ENCODE measurements around the gene SEMA5B.

SEMA5B gene

DNA sequence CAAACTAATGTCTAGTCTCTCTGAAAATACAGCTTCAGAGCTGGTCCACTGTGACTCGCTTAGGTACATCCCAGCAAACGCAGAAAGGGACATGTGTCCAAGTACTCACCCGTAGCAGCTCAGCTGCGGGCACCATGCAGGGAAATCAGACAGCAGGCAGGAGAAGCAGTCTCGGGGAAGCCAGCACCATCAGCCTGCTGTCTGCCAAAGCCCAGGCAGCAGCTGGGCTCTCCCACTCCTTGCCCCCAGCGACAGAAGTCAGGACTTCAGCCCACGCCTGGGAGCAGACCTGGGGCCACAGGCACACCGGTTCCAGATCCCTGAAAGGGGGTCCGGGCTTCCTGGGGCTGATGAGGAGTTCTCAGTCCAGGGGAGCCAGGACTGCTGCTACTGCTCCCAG is 34.9 kb downstream of the SEMA5B start:
- no peak for DNase-seq

DNA sequence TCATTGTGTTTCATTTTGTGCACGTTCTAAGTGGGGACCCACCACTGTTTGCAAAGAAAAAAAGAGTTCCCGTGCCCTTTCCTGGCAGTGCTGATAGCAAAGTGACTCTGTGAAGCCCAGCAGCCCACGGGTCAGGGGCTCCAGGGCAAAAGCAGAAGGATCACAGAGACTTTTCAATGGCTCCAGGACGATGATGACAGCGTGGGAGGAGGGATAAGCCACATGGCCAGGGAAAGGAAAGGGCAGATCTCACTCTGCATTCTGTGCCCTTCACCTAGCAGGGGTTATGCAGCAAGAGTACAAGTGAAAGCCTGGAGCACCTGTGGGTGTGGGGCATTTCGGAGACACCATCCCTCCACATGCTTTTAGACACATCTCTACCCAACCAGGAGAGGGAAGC is 35.4 kb downstream of the SEMA5B start:
- DNase-seq = no peak

DNA sequence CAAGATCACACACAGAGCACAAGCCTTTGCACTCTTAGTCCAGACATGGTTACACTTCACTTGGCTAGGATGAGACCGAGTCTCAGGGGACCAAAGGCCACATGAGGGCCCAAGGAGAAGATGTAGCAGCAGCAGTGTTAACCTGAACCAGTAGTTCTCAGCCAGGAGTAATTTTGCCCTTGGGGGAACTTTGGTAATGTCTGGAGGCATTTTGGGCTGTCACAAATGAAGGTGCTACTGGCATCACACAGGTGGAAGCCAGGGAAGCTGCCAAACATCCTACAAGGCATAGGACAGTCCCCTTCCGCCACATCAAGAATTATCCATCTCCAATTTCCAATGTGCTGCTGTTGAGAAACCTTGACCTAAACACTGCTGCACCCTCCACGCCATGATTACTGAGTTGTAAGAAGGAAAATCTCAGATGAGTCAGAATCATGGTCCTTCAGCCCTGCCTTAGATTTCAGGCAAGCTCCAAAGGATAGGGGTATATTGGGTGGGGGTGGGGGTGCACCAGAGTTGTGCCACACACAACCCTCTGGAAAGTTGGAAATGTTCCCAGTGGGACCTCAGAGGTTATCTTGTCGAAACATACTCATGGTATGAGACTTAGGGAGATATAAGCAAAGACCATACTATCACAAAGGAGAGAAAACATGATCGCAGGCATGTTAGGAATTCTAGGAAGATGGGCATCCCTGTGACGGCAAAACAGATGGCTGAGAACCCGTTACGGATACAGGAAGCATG is 36.2 kb downstream of the SEMA5B start:
- no peak for DNase-seq

- DNase-seq = no peak
These were observed 37.5 kb downstream of the SEMA5B start for GRCh38 chr3:122989856-122990575.

DNA sequence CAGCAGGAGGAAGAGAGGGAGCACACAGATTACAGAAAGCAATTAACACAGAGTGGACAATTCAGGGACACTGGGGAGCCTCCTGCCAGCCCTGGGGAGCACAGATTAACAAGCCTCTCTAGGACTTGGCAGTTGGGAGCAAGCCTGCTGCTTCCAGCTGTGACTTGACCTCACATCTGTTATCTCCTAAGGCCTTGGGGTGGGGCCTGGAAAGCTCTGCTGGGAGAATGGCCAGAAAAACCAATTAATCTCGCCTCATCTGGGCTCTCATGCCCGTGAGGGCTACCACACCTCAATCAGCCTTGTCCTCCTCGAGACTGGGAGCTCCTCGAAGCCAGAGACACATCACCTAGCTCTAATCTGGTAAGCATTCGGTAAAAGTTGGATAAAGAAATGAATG is 39.1 kb downstream of the SEMA5B start:
- DNase-seq = no peak

DNA sequence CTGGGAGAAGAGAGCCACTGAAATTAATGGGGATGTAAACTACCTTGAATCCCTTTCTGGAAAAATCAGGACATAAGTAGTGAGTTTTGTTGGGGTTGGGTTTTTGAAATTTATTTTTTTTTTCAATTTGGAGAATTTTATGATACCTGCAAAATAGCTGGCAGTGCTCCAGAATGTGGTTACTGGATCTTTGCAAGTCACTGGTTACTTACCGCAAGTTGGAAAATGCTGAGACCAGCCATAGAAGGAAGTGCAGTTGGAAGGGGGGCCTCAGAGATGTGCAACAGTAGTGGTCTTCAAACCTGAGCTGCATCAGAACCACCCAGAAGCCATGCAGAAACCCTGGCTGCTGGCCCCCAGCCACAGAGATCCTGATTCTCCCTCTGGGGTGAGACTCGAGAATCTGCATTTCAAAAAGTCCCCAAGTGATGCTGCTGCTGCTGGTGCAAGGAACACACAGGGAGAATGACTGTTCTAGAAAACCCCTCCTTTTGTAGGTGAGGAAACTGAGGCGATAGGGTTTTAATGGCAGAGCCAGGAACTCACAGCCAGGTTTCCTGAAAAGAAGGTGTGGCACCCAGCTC is 39.7 kb downstream of the SEMA5B start:
- no peak for DNase-seq

GRCh38 chr3:122987231-122987630 is 40.3 kb downstream of the SEMA5B start:
- DNase-seq = no peak

- DNase-seq = no peak
These were observed 40.8 kb downstream of the SEMA5B start for GRCh38 chr3:122986693-122987179.

- DNase-seq = no peak
These were observed 42.0 kb downstream of the SEMA5B start for GRCh38 chr3:122985539-122985938.

DNA sequence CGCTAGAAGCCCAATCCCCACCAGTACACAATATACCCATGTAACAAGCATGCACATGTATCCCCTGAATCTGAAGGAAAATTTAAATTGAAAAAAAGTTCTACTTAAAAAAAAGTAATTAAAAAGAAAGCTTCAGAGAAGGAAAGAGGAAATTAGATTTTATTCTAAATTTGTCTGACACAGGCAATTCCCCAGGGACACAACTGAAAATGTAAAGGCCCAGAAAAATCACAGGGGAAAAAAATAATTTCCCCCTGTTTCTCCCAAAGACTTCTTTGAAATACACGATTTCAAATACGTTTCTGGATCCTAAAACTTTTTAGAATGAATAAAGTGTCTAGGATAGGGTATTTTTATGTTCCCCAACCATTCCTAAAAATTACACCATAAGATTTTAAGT is 42.9 kb downstream of the SEMA5B start:
- no peak for DNase-seq

DNA sequence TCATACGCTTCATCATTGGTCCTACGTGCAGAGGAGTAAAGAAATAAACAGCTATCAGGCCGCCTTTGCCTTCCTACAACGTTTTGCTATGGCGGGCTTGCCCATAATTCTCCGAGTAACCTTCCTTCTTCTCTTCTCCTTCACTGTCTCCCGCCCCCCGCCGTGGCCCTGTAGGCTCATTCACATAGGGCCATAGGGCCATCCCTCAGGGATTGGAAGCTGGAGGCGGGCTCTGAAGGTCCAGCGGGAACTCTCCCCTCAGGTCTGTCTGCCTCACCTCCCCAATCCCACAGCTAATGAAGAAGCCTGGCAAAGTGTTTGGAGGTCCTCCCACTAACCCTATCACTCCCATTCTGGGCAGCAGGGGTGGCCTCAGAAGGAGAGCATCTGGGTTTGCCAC is 43.6 kb downstream of the SEMA5B start:
- DNase-seq = no peak

DNA sequence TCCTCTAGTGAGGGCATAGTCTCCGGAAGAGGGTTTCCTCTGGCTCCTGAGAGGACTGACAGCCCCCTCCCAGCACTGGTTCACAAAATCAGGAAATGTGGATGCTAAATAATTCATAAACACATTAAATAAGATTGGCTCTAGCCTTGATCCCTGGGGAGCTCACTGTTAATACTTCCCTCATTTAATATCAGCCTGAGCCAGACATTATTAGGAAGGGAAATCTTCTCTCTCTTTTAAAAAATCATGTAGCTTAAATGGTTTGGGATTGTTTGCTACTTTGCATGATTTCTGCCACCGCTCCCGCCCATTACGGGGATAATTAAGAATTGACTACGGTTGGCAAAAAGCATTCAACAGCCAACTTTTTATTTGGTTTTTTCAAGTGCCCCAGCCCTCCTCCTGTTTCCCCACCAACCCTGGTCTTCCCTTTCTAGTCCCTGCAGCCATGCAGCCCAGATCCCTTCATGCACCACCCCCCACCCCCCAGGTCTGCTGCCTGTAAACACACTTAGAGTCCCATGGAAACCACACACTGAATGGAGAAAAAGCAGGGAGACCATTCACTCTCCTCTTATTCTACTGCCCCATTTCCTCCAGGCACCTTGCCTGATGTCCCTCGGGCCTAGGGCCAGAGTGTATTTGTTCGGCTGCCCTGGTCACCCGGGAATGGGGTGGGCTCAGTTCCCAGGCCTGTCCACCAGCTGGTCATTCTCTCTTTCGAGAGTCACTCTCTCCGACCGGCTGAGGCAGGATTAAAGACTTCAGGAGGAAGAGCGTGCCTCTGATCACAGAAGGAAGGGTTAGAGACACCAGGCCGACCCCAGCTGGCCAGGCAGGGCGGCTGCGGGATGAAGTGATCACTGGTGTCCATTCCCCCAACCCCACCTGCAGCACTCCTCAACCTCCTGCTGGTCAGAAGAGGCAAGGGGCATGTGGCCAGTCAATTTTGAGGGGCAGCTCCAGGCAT is 45.1 kb downstream of the SEMA5B start:
- peak in 10 of 14 donors; percentile 8 to 83 (median 60) for DNase-seq

DNA sequence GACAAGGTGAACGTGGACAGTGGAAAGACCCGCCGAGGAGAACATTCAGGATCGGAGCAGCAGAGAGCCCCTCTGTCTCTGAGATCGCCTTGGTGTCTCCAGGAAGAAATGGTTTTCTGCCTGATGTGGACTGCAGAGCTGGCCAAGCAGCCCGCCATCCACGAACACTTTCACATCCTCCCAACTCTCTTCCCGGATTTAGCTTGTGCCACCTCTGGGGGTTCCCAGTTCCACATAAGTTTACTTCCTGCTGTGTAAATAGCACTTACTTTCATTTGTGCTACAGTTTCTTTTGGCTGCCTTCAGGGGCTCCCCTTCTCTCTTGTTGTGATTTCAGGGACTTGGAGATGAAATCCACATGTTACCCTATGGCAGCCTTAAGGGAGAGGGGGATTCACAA is 48.4 kb downstream of the SEMA5B start:
- no peak for DNase-seq

DNA sequence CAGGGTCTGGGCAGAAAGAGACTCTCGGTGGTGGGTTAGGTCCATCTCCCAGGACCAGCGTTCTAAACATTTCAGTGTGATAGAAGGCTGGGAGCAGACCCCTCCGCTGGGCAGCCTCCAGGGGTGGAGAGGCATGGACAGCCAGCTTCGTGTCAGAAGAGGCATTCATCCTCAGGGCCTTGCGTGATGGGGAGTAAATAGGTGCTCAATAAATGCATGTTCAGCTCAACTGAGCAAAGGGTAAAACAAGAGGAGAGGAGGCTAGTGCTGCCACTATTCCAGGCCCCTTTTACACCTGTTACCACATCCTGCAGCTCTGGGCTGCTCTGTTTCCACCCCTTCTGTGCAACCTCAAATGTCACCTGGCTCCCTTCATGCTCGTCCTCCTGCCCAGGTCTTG is 49.0 kb downstream of the SEMA5B start:
- DNase-seq = no peak

DNA sequence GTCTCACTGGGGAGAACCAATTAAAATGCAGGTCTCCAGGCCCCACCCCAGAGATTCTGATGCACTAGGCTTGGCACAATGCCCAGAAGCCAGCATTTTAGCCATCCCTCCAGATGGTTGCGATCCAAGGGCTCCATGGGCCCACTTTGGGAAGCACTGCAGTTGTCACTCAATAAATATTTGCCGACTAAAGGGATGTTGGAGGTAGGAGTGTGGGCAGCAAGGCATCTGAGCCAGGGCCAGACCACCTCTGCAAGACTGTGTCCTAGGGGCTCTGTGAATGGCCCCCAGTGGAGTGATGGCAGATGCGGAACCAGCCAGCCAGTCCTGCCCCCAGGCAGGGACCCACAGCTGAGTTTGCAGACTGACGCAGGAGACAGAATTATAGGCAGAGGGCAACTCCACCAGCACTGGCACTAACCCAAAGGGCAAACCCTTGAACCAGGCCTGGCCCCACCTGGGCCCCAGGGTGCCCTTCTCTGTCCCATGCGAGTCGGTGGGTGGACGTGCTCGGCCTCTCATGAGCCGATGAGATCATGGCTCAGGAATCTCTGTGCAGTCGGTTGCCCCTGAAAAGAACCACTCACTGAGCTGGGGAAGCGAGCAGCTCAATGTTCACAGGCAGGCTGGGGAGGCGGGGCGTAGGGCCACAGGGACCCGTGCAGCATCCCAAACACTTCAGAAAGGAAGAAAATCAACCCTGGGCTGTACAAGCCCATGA is 49.7 kb downstream of the SEMA5B start:
- DNase-seq = peak in 7 of 14 donors; percentile 5 to 61 (median 18)

DNA sequence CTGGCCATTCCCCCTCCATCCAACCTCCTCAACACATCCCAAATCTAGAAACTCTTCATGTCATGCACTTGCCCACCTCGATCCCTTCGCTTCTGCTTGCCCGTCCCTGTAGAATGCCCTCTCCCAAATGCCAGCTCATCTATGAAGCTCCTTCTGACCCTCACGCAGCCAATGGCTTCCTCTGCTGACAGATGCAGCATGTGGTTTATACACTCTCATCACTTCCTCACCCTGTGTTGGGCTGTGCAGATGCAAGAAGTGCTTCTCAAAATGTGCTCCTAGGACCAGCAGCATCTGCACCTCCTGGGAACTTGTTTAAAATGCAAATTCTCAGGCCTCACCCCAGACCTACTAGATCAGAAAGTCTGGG is 51.7 kb downstream of the SEMA5B start:
- no peak for DNase-seq

- peak in 1 of 14 donors; percentile 26 for DNase-seq
These were observed 52.2 kb downstream of the SEMA5B start for GRCh38 chr3:122975163-122975923.

DNA sequence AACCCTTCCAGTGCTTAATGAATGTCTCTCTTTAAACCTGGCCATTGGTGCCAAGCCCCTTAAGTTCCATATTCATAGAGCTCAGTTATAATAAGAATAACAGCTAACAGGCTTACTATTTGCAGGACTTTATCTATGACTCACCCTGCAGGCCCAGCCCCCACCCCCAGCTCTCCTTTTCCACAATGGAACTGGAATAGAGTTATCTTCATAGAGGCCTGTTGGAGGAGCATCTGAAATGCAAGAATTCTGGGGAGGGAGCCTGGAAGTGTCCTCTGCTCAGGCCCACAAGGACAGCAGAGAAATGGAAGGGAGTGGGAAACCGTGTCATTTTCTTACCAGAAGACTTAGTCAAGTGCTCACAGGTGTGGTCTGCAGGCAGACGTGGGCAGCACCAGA is 52.8 kb downstream of the SEMA5B start:
- no peak for DNase-seq

DNA sequence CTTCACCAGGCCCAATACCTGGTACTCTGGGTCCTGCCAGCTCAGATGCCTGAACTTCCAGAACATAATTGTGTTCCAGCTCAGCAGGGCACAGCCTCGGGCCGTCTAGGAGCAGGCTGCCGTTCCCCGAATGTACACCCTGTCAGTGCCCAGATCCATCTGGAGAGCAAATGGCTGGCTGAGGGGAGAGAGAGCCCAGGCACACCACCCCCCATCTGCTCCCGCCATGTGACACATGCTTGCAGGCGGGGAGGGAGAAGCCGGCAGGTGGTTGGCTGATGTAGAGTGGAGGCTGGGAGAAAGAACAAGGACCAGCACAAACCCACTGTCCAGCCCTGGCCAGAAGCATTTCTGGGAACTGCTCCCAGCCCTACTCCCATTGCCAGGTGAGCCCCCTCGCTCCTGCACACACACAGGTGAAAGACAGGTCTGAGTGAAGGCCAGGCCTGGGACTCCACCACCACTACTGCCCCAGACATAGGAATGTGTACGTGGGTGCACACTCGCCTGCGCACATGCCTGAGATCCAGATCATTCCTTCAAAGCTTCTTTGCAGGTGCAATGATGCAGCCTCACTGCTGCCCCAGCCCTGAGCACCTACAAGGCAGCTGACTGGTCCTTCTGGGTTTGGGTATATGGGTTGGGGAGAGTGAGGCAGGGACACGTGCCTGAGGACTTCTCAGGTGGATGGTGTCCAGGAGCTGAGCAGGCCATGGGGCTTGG is 53.5 kb downstream of the SEMA5B start:
- DNase-seq = peak in 3 of 14 donors; percentile 26 to 96 (median 34)

DNA sequence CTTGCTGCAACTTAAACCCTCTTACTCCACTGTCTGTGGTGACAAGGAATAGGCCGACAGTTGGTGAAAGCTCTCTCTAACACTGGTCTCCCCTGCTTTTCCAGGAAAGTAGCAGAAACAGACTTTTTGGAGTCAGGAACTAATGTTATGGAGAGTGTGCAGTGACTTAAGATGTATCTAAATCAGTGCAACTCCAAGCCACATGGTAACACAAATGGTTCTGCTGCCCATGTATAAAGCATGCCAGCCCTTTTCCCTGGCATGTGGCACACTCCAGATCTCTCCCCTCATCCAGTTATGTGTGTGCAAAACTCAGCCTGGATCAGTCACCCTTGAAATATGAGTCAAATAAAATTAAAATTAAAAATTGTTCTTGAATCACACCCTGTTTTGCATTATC is 55.4 kb downstream of the SEMA5B start:
- DNase-seq = no peak
